ENCODE data around the gene PDGFC. TPM values are rescaled to one million over a fixed set of nuclear protein-coding genes. Genes with fewer than 3 reads are reported as not detected.

Gene PDGFC
- total and polyA plus RNA-seq, 2 of the 13 experiments (the other 11 are each of a cell fraction or from before 2014, with no cell fraction given): 4.6 to 9.1 TPM

GRCh38 chr4:156971676-156972378 is at the start of gene PDGFC (continued):
- TF ChIP-seq JUN (CRISPR knock-in tag; IDR thresholded peaks at IDR 0.05): no peak
- TF ChIP-seq ARNT2 (CRISPR knock-in tag; IDR thresholded peaks at IDR 0.05; ENCODE audit: low read depth): 0 out of 2 replicates have a peak, but pooled peaks have one; percentile 31
- TF ChIP-seq ZNF879 (CRISPR knock-in tag; IDR thresholded peaks at IDR 0.05): peak; percentile 40; the same call in 1 of the 2 replicates
- no peak for TF ChIP-seq ZBTB3 (CRISPR knock-in tag; IDR thresholded peaks at IDR 0.05; ENCODE audit: borderline replicate concordance, low read depth)
- no peak for TF ChIP-seq PBX3 (CRISPR knock-in tag; IDR thresholded peaks at IDR 0.05; ENCODE audit: borderline replicate concordance)
- TF ChIP-seq ZNF263 (CRISPR knock-in tag; IDR thresholded peaks at IDR 0.05): 0 out of 2 replicates have a peak, but pooled peaks have one; percentile 11
- TF ChIP-seq TCF7L2 (IDR thresholded peaks at IDR 0.05; ENCODE audit: low read depth, low read length): no peak
- TF ChIP-seq BRD4 (CRISPR knock-in tag; IDR thresholded peaks at IDR 0.05): no peak
- peak; percentile 75 for TF ChIP-seq PHF8 (CRISPR knock-in tag; IDR thresholded peaks at IDR 0.05)
- TF ChIP-seq HOXA3 (CRISPR knock-in tag; IDR thresholded peaks at IDR 0.05): peak; percentile 41; the same call in 1 of the 2 replicates
- TF ChIP-seq TEF (CRISPR knock-in tag; IDR thresholded peaks at IDR 0.05): no peak
- TF ChIP-seq ZNF740 (CRISPR knock-in tag; IDR thresholded peaks at IDR 0.05): 0 out of 2 replicates have a peak, but pooled peaks have one; percentile 19
- no peak for TF ChIP-seq MTA1 (CRISPR knock-in tag; IDR thresholded peaks at IDR 0.05; ENCODE audit: borderline replicate concordance)
- peak; percentile 49; the same call in 1 of the 2 replicates for TF ChIP-seq RAD21 (CRISPR knock-in tag; IDR thresholded peaks at IDR 0.05)
- peak; percentile 38; the same call in 1 of the 2 replicates for TF ChIP-seq STAG1 (CRISPR knock-in tag; IDR thresholded peaks at IDR 0.05)
- TF ChIP-seq RFX1 (IDR thresholded peaks at IDR 0.05): no peak
- TF ChIP-seq ZNF501 (CRISPR knock-in tag; IDR thresholded peaks at IDR 0.05): 0 out of 2 replicates have a peak, but pooled peaks have one; percentile 46
- TF ChIP-seq FOSL2 (CRISPR knock-in tag; IDR thresholded peaks at IDR 0.05): 0 out of 2 replicates have a peak, but pooled peaks have one; percentile 13
- TF ChIP-seq KLF16 (CRISPR knock-in tag; IDR thresholded peaks at IDR 0.05): 0 out of 4 replicates have a peak, but pooled peaks of 1 of the 2 experiments have one; percentile 27
- TF ChIP-seq CREM (IDR thresholded peaks at IDR 0.05): no peak
- no peak for TF ChIP-seq CREM (CRISPR knock-in tag; IDR thresholded peaks at IDR 0.05)
- peak; percentile 41; the same call in 1 of the 2 replicates for TF ChIP-seq ZGPAT (CRISPR knock-in tag; IDR thresholded peaks at IDR 0.05)
- peak; percentile 45 for TF ChIP-seq RARA (CRISPR knock-in tag; IDR thresholded peaks at IDR 0.05)
- no peak for TF ChIP-seq SNAPC5 (CRISPR knock-in tag; IDR thresholded peaks at IDR 0.05; ENCODE audit: borderline replicate concordance)
- TF ChIP-seq U2AF2 (IDR thresholded peaks at IDR 0.05; ENCODE audit: low read depth, low read length): no peak
- no peak for TF ChIP-seq ZFYVE20 (CRISPR knock-in tag; IDR thresholded peaks at IDR 0.05; ENCODE audit: borderline replicate concordance, low read depth)
- TF ChIP-seq ZNF562 (CRISPR knock-in tag; IDR thresholded peaks at IDR 0.05; ENCODE audit: borderline replicate concordance): no peak
- TF ChIP-seq RCOR2 (CRISPR knock-in tag; IDR thresholded peaks at IDR 0.05): no peak
- no peak for TF ChIP-seq ZFP37 (CRISPR knock-in tag; IDR thresholded peaks at IDR 0.05; ENCODE audit: borderline replicate concordance)

All from HepG2 (cell line).